B cell (primary cell): ENCODE measurements around the gene MYZAP. TPM values are rescaled to one million over a fixed set of nuclear protein-coding genes. Genes with fewer than 3 reads are reported as not detected.

Source experiments
- ATAC-seq: fragments of 200-7000 bp; cut with Tn5 transposase; one replicate; pipeline ENCODE4 v1.10.0; 2021; ENCODE audit warnings: low read depth, mild to moderate bottlenecking, moderate number of reproducible peaks, moderate library complexity
- CTCF ChIA-PET: fragments of 350-600 bp; sonication (Branson Sonifier 250); formaldehyde crosslinking; loops from one replicate; lab custom pipeline; 2021; ENCODE audit warnings: antibody characterized with exemption, inconsistent platforms; lab: Charles Lee
- POLR2A ChIA-PET: fragments of 350-600 bp; sonication (Branson Sonifier 250); formaldehyde crosslinking; loops from one replicate; lab custom pipeline; 2021; ENCODE audit warnings: antibody characterized with exemption; lab: Charles Lee
- DNase-seq: peaks from one replicate; pipeline ENCODE4 v3.0.0; 2013
- H2AFZ ChIP-seq: 2 replicates; pipeline ENCODE4 v1.6.1; 2012; ENCODE audit warnings: mild to moderate bottlenecking, low read depth, low read length; ENCODE audit not compliant: insufficient read depth, poor library complexity, severe bottlenecking
- H3K27ac ChIP-seq, 2 donors: 1 replicate in 1 of 2; 2 replicates in 1 of 2; pipeline ENCODE4 v1.5.1; 2012 to 2013; ENCODE audit warnings: low read length in 2 of 2, mild to moderate bottlenecking in 2 of 2, moderate library complexity in 1 of 2
- H3K27me3 ChIP-seq, 4 experiments: fragments of 200-600 bp in 1 of 4; sonication (generic) in 1 of 4; replicated peaks in 1 of 4; 1 replicate in 2 of 4; 2 replicates in 2 of 4; pipeline versions ENCODE4 v1.6.1 to v1.7.0; 2013 to 2016; ENCODE audit warnings: low read length in 3 of 4, mild to moderate bottlenecking in 2 of 4, mixed read lengths in 1 of 4, moderate library complexity in 1 of 4; ENCODE audit not compliant: insufficient read depth in 4 of 4, control insufficient read depth in 3 of 4; ENCODE audit errors: control extremely low read depth in 1 of 4
- H3K36me3 ChIP-seq, 2 experiments: replicated peaks in 1 of 2; 1 replicate in 1 of 2; 2 replicates in 1 of 2; pipeline versions ENCODE4 v1.6.1 to v1.7.1; 2013; ENCODE audit warnings: low read length in 1 of 2; ENCODE audit not compliant: insufficient read depth in 2 of 2, control insufficient read depth in 1 of 2; ENCODE audit errors: control extremely low read depth in 1 of 2, extremely low read depth in 1 of 2
- H3K4me1 ChIP-seq, 2 donors: fragments of 200-600 bp in 1 of 2; sonication (generic) in 1 of 2; 1 replicate in 1 of 2; 2 replicates in 1 of 2; pipeline versions ENCODE4 v1.5.1 to v1.6.1; 2013 to 2017; ENCODE audit warnings: low read length in 2 of 2; ENCODE audit not compliant: control insufficient read depth in 2 of 2, insufficient read depth in 2 of 2
- H3K4me2 ChIP-seq: replicated peaks from 2 replicates; pipeline ENCODE3; 2012; ENCODE audit warnings: mild to moderate bottlenecking, low read depth, low read length; ENCODE audit not compliant: poor library complexity, severe bottlenecking
- H3K4me3 ChIP-seq, 5 experiments: fragments of 200-600 bp in 1 of 5; sonication (generic) in 1 of 5; 1 replicate in 3 of 5; 2 replicates in 2 of 5; pipeline versions ENCODE4 v1.5.1 to v1.7.0; 2011 to 2016; ENCODE audit warnings: low read length in 4 of 5, mild to moderate bottlenecking in 4 of 5, low read depth in 2 of 5, control low read depth in 1 of 5, moderate library complexity in 1 of 5; ENCODE audit not compliant: insufficient read depth in 1 of 5; ENCODE audit errors: control extremely low read depth in 1 of 5, extremely low read depth in 1 of 5
- H3K79me2 ChIP-seq: fragments of 200-600 bp; sonication (generic); one replicate; pipeline ENCODE4 v1.6.0; 2016; ENCODE audit warnings: low read length; ENCODE audit not compliant: control insufficient read depth, insufficient read depth
- H3K9ac ChIP-seq: fragments of 200-600 bp; sonication (generic); 2 replicates; pipeline ENCODE4 v1.6.1; 2017; ENCODE audit warnings: mild to moderate bottlenecking, low read length, moderate library complexity
- H3K9me3 ChIP-seq, 3 donors: one replicate each; pipeline versions ENCODE4 v1.6.1 to v1.7.1; 2013; ENCODE audit warnings: low read length in 2 of 3; ENCODE audit not compliant: control insufficient read depth in 2 of 3, insufficient read depth in 1 of 3; ENCODE audit errors: control extremely low read depth in 1 of 3
- H4K20me1 ChIP-seq: 2 replicates; pipeline ENCODE4 v1.6.0; 2012; ENCODE audit warnings: mild to moderate bottlenecking, low read length; ENCODE audit not compliant: insufficient read depth, control insufficient read depth, poor library complexity, severe bottlenecking
- H3K27ac Mint-ChIP-seq: one replicate; pipeline ENCODE4 v1.8.0; 2021; ENCODE audit warnings: mixed read lengths
- H3K27me3 Mint-ChIP-seq: one replicate; pipeline ENCODE4 v1.8.0; 2021; ENCODE audit warnings: mixed read lengths
- H3K4me1 Mint-ChIP-seq: one replicate; pipeline ENCODE4 v1.8.0; 2021; ENCODE audit warnings: mixed read lengths
- H3K4me3 Mint-ChIP-seq: one replicate; pipeline ENCODE4 v1.8.0; 2021; ENCODE audit warnings: mixed read lengths
- H3K9me3 Mint-ChIP-seq: one replicate; pipeline ENCODE4 v1.8.0; 2022; ENCODE audit warnings: mixed read lengths; ENCODE audit not compliant: insufficient read depth
- CTCF ChIP-seq: fragments of 200-600 bp; IDR thresholded peaks from one replicate; pipeline ENCODE4 v1.8.0; 2022; ENCODE audit warnings: antibody characterized with exemption, mild to moderate bottlenecking
- EZH2 ChIP-seq: IDR thresholded peaks from 2 replicates; pipeline ENCODE4 v1.6.1; 2012; ENCODE audit warnings: borderline replicate concordance, low read depth, mild to moderate bottlenecking, moderate library complexity, low read length; ENCODE audit not compliant: insufficient read depth, poor library complexity, severe bottlenecking
- WGBS: methylation state at CpG from one replicate; pipeline ENCODE4 v1.1.5; 2013; ENCODE audit warnings: missing lambda C conversion rate; ENCODE audit not compliant: insufficient coverage; 5-methylcytosine and 5-hydroxymethylcytosine counted together
- intact Hi-C: fragments of 100-400 bp; cut with micrococcal nuclease; formaldehyde crosslinking; loops from one replicate; pipeline ENCODE4 v1.10.0; 2022
- polyA plus RNA-seq: library from polyadenylated mRNA; depleted of rRNA; stranded (reverse); fragments of >200 nt; gene quantifications from 2 replicates; pipeline ENCODE4 v1.2.3, GENCODE V29; 2012
- total RNA-seq, 2 donors: library from RNA; stranded (reverse); fragments of 120-200 nt in 1 of 2; gene quantifications; 1 replicate in 1 of 2; 2 replicates in 1 of 2; pipeline versions ENCODE4 v1.2.3 to v1.2.4, GENCODE V29; 2013 to 2022

The MYZAP gene
- total and polyA plus RNA-seq, 2 donors (not counting 1 experiment from before 2014, with no cell fraction given), result 1.0 to 2.8 TPM

GRCh38 chr15:57657619-57658018 is 65.9 kb downstream of the MYZAP start:
- H3K4me3 Mint-ChIP-seq, result no peak overlapping the region
- CTCF ChIA-PET, result interaction anchor here (1.8 to 5.0 kb wide), 3 partner anchors 7 to 99 kb away, joined by 5 to 33 read pairs (median 6); no protein-coding TSS in a partner anchor
- TF ChIP-seq EZH2 (no peak), CTCF (no peak)

GRCh38 chr15:57662091-57662744 is 70.5 kb downstream of the MYZAP start:
- no peak for ATAC-seq
- 25% methylated on average over 1 of the region's 3 CpGs for WGBS
- no peaks in the 10 kb centered on the region for H3K4me1 Mint-ChIP-seq
- no peak overlapping the region for H3K27ac ChIP-seq
- no peaks in the 10 kb centered on the region for H4K20me1 ChIP-seq
- H3K79me2 ChIP-seq, result no peaks in the 10 kb centered on the region
- intact Hi-C loops, result no loop called here
- H3K27me3 ChIP-seq, result no peaks in the 10 kb centered on the region
- ChIA-PET CTCF (interaction anchor here (0.6 kb wide), 1 partner anchor 100 kb away, joined by 3 read pairs; no protein-coding TSS in a partner anchor), POLR2A (no interaction called here)
- no peaks in the 10 kb centered on the region for H3K4me1 ChIP-seq
- TF ChIP-seq EZH2 (no peak), CTCF (no peak)
- H3K9ac ChIP-seq, result no peak overlapping the region
- H3K9me3 ChIP-seq, result no peaks in the 10 kb centered on the region
- no peak overlapping the region for H3K4me3 ChIP-seq
- no peak overlapping the region for H2AFZ ChIP-seq
- H3K27me3 Mint-ChIP-seq, result peaks cover 28% of the 10 kb centered on the region
- no peaks in the 10 kb centered on the region for H3K9me3 Mint-ChIP-seq
- H3K4me2 ChIP-seq, result no peak overlapping the region
- no peak overlapping the region for H3K4me3 Mint-ChIP-seq
- no peak overlapping the region for H3K27ac Mint-ChIP-seq
- no peak for DNase-seq
- no peaks in the 10 kb centered on the region for H3K36me3 ChIP-seq

More at GRCh38 chr15:57657619-57658018, 65.9 kb downstream of the MYZAP start:
- Histone ChIP-seq H3K27me3 (no peaks in the 10 kb centered on the region), H3K9me3 (no peaks in the 10 kb centered on the region), H3K4me2 (no peak overlapping the region), H3K36me3 (no peaks in the 10 kb centered on the region), H3K4me1 (no peaks in the 10 kb centered on the region), H3K4me3 (no peak overlapping the region), H3K27ac (no peak overlapping the region), H3K9ac (no peak overlapping the region), H2AFZ (no peak overlapping the region), H3K79me2 (no peaks in the 10 kb centered on the region), H4K20me1 (no peaks in the 10 kb centered on the region)
- POLR2A ChIA-PET, result no interaction called here
- ATAC-seq (no peak), DNase-seq (no peak)
- intact Hi-C loops, result loop anchor here (5.0 kb wide), 1 partner anchor 95 kb away; no protein-coding TSS in a partner anchor
- peaks cover 12% of the 10 kb centered on the region for H3K27me3 Mint-ChIP-seq
- no peaks in the 10 kb centered on the region for H3K9me3 Mint-ChIP-seq
- no CpG with 5 or more reads among the region's 1 CpG for WGBS
- H3K4me1 Mint-ChIP-seq, result no peaks in the 10 kb centered on the region
- no peak overlapping the region for H3K27ac Mint-ChIP-seq
